IMR-90 (cell line): Measurements from ENCODE around the gene PDGFC.

ENCODE experiments used
- POLR2A ChIP-seq: IDR thresholded peaks from 2 replicates; pipeline ENCODE4 v1.6.1; 2012; ENCODE audit warnings: mild to moderate bottlenecking, low read depth, low read length
- TF ChIP-seq, protein P1 (sequence below): conservative IDR thresholded peaks from 2 replicates; pipeline ENCODE4 v1.5.1; 2012; ENCODE audit warnings: mild to moderate bottlenecking, low read depth, low read length, improper control_type of control experiment

- TF ChIP-seq POLR2A, result no peak
- TF ChIP-seq, protein P1, sequence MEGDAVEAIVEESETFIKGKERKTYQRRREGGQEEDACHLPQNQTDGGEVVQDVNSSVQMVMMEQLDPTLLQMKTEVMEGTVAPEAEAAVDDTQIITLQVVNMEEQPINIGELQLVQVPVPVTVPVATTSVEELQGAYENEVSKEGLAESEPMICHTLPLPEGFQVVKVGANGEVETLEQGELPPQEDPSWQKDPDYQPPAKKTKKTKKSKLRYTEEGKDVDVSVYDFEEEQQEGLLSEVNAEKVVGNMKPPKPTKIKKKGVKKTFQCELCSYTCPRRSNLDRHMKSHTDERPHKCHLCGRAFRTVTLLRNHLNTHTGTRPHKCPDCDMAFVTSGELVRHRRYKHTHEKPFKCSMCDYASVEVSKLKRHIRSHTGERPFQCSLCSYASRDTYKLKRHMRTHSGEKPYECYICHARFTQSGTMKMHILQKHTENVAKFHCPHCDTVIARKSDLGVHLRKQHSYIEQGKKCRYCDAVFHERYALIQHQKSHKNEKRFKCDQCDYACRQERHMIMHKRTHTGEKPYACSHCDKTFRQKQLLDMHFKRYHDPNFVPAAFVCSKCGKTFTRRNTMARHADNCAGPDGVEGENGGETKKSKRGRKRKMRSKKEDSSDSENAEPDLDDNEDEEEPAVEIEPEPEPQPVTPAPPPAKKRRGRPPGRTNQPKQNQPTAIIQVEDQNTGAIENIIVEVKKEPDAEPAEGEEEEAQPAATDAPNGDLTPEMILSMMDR, result no peak
Observed at GRCh38 chr4:156738766-156739165, 232.8 kb downstream of the PDGFC start.
